Body of pancreas (tissue), 4 donors: ENCODE data around the gene C1orf198. TPM values are rescaled to one million over a fixed set of nuclear protein-coding genes. Genes with fewer than 3 reads are reported as not detected.

Experiments used
- ATAC-seq: fragments of 150-250 bp; one replicate; pipeline ENCODE4 v1.9.1; 2016
- DNase-seq, 4 donors: peaks; one replicate each; pipeline ENCODE4 v3.0.0-alpha.2; 2019
- H3K27ac ChIP-seq, 4 donors: fragments of 200-600 bp; sonication (generic); 1 replicate in 3 of 4; 2 replicates in 1 of 4; pipeline versions ENCODE4 v1.5.1 to v1.6.1; 2016 to 2019; ENCODE audit warnings: mild to moderate bottlenecking in 1 of 4, mixed read lengths in 1 of 4, moderate library complexity in 1 of 4
- H3K27me3 ChIP-seq, 2 donors: fragments of 200-600 bp; sonication (generic); one replicate each; pipeline ENCODE4 v1.6.0; 2016; ENCODE audit warnings: mild to moderate bottlenecking in 1 of 2
- H3K36me3 ChIP-seq, 2 donors: fragments of 200-600 bp; sonication (generic); replicated peaks in 1 of 2; 2 replicates each; pipeline ENCODE4 v1.5.1; 2016; ENCODE audit warnings: low read depth in 2 of 2; ENCODE audit not compliant: insufficient read depth in 1 of 2
- H3K4me1 ChIP-seq: fragments of 200-600 bp; sonication (generic); one replicate; pipeline ENCODE4 v1.6.0; 2016
- H3K4me3 ChIP-seq, 2 donors: fragments of 200-600 bp; sonication (generic); 1 replicate in 1 of 2; 2 replicates in 1 of 2; pipeline ENCODE4 v1.5.1; 2016 to 2019
- H3K9me3 ChIP-seq, 3 donors: fragments of 200-600 bp; sonication (generic); 1 replicate in 2 of 3; 2 replicates in 1 of 3; pipeline ENCODE4 v1.5.1; 2016
- CTCF ChIP-seq, 7 experiments: fragments of 450-650 bp in 4 of 7; fragments of 200-600 bp in 3 of 7; sonication (generic) in 3 of 7; IDR thresholded peaks; one replicate each; pipeline ENCODE4 v1.5.1; 2016 to 2019; ENCODE audit warnings: antibody characterized with exemption in 7 of 7
- POLR2A ChIP-seq, 3 donors: fragments of 450-650 bp; IDR thresholded peaks; one replicate each; pipeline ENCODE4 v1.6.1; 2016; ENCODE audit warnings: antibody characterized with exemption in 3 of 3, mild to moderate bottlenecking in 2 of 3
- WGBS, 2 donors: methylation state at CpG; one replicate each; pipeline ENCODE4 v1.1.5; 2017; 5-methylcytosine and 5-hydroxymethylcytosine counted together
- intact Hi-C: fragments of 100-400 bp; cut with DNase I; formaldehyde crosslinking; loops from one replicate; pipeline ENCODE4 v1.15.1; 2023
- total RNA-seq, 2 donors: library from RNA; depleted of rRNA; stranded (reverse); fragments of >200 nt; gene quantifications; one replicate each; pipeline ENCODE4 v1.1.0, GENCODE V29; 2016

C1orf198 gene
- total RNA-seq, 2 donors from 2014 or later, result 29.0 to 66.7 TPM

DNA sequence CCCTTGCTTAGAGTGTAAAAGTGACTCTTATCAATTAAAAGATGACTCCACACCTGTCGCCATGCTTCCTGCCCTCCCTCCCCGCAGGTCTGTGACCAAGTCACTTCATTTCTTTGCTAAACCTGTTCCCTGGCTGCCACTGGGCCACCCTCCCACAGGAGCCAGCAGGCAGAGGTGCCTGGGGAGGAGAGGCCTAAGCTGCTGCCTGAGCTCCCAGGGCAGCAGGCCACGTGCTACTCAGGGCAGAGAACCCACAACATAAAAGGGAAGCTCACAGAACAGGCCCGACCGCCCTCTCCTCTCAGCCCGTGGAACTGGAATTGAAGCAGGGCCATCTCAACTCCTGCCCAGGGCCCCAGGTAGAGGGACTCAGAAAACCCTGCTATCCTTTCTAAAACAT is 4.9 kb downstream of the C1orf198 start:
- TF ChIP-seq CTCF (IDR thresholded peaks at IDR 0.05) (peak in 1 of 7 experiments; percentile 9), POLR2A (IDR thresholded peaks at IDR 0.05) (peak in 1 of 3 donors; percentile 15)
- Histone ChIP-seq H3K36me3 (no peaks in the 10 kb centered on the region), H3K4me3 (no peak overlapping the region), H3K27ac (peak overlapping the region in 3 of 4 donors; percentile 95 to 97 (median 95)), H3K4me1 (peaks cover 57% of the 10 kb centered on the region), H3K27me3 (no peaks in the 10 kb centered on the region), H3K9me3 (no peaks in the 10 kb centered on the region)
- DNase-seq (peak; percentile 50 to 79 (median 74)), ATAC-seq (peak; percentile 30)
- intact Hi-C loops, result no loop called here
- 12 to 23% methylated on average over 6 of the region's 6 CpGs for WGBS, 2 donors

- DNase-seq, result no peak
- intact Hi-C loops, result no loop called here
- Histone ChIP-seq H3K4me3 (no peak overlapping the region), H3K27ac (peak overlapping the region in 2 of 4 donors; percentile 95), H3K4me1 (peaks cover 62% of the 10 kb centered on the region), H3K9me3 (no peaks in the 10 kb centered on the region), H3K27me3 (no peaks in the 10 kb centered on the region), H3K36me3 (no peaks in the 10 kb centered on the region)
- ATAC-seq, result no peak
- WGBS, 2 donors, result 83 to 85% methylated on average over 4 of the region's 4 CpGs
- TF ChIP-seq CTCF (IDR thresholded peaks at IDR 0.05), result no peak
- no peak for TF ChIP-seq POLR2A (IDR thresholded peaks at IDR 0.05)
Observed at GRCh38 chr1:230861970-230862595, 6.2 kb downstream of the C1orf198 start.

DNA sequence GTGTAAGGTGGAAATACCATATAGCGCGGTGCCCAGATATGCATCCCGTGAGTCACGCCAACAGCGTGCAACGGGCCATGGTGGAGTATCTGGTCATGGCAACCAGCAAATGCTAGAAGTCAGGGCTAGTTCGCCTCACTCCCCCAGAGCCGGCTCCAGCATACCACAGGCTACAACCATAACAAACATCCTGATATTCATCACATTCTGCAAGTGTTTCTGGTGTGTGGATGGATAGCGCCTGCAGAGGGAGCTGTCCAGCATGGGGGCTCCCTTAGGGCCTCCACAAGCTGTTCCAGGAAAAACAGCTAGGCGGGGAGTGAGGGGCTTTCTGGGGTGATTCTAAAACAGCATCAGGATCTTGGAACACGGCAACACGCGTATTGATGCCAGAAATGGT is 6.8 kb downstream of the C1orf198 start:
- H3K27me3 ChIP-seq, result no peaks in the 10 kb centered on the region
- peaks cover 62% of the 10 kb centered on the region for H3K4me1 ChIP-seq
- H3K4me3 ChIP-seq, result no peak overlapping the region
- 97 to 98% methylated on average over 11 to 13 of the region's 13 CpGs for WGBS, 2 donors
- no peaks in the 10 kb centered on the region for H3K9me3 ChIP-seq
- TF ChIP-seq POLR2A (IDR thresholded peaks at IDR 0.05), result no peak
- TF ChIP-seq CTCF (IDR thresholded peaks at IDR 0.05), result no peak
- no peak for ATAC-seq
- intact Hi-C loops, result no loop called here
- peak overlapping the region in 1 of 4 donors; percentile 3 for H3K27ac ChIP-seq
- no peak for DNase-seq
- H3K36me3 ChIP-seq, result no peaks in the 10 kb centered on the region

DNA sequence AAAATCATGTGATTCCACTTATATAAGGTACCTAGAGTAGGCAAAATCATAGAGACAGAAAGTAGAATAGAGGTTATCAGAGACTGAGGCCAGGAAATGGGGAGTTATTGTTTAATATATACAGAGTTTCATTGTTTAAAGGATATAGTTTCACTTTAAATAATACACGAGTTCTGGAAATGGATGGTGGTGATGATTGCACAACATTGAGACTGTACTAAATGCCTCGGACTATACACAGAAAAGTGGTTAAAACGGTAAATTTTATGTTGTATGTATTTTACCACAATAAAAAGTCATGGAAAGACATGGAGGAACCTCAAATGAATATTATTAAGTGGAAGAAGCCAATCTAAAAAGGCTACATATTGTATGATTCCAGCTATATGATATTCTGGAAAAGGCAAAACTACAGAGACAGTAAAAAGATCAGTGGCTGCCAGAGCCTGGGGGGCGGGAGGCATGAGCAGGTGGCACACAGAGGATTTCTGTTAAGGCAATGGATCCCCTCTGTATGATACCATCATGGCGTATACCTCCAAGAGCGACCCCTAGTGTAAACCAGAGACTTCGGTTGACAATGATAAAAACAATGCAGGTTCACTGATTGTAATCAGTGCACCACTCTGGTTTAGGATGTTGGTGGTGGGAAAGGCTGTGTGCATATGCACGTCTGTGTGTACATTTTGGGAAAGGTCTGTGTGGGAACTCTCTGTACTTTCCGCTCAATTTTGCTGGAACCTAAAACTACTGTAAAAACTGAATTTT is 7.5 kb downstream of the C1orf198 start:
- no peaks in the 10 kb centered on the region for H3K9me3 ChIP-seq
- H3K4me3 ChIP-seq, result no peak overlapping the region
- WGBS, 2 donors, result 84 to 91% methylated on average over 9 of the region's 9 CpGs
- DNase-seq (no peak), ATAC-seq (no peak)
- peaks cover 62% of the 10 kb centered on the region for H3K4me1 ChIP-seq
- H3K36me3 ChIP-seq, result no peaks in the 10 kb centered on the region
- peak overlapping the region in 1 of 4 donors; percentile 13 for H3K27ac ChIP-seq
- no peak for TF ChIP-seq CTCF (IDR thresholded peaks at IDR 0.05)
- no peak for TF ChIP-seq POLR2A (IDR thresholded peaks at IDR 0.05)
- intact Hi-C loops, result no loop called here
- no peaks in the 10 kb centered on the region for H3K27me3 ChIP-seq
